Retinal pigment epithelial cell (primary cell): ENCODE measurements around the gene DYRK3.

Experiments used
- DNase-seq: peaks from one replicate; pipeline ENCODE4 v3.0.0-alpha.2; 2010; ENCODE audit warnings: low read depth
- H3K4me3 ChIP-seq: 2 replicates; pipeline ENCODE4 v1.5.1; 2011; ENCODE audit warnings: mild to moderate bottlenecking, low read length, control low read depth, moderate library complexity
- TF ChIP-seq, protein P1 (sequence below): conservative IDR thresholded peaks from 2 replicates; pipeline ENCODE4 v1.5.1; 2011; ENCODE audit warnings: low read depth, low read length, control low read depth, inconsistent platforms

Gene DYRK3

DNA sequence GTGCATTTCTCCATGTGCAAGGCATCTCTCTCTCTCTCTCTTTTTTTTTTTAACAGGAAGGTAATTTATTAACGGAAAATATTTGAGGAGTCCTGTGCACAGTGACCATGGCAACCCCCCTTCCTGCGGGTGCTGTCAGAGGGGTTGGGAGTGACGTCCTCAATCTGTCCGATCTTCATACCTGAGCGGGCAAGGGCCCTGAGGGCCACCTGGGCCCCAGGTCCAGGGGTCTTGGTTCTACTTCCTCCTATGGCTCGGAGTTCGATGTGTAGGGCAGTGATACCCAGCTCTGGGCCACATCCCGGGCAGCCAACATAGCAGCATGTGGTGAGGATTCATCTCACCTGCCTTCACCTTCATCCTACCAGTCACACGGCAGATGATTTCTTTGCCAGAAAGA, 60.4 kb downstream of the DYRK3 start:
- DNase-seq: no peak
- H3K4me3 ChIP-seq: no peak overlapping the region
- TF ChIP-seq, protein P1, sequence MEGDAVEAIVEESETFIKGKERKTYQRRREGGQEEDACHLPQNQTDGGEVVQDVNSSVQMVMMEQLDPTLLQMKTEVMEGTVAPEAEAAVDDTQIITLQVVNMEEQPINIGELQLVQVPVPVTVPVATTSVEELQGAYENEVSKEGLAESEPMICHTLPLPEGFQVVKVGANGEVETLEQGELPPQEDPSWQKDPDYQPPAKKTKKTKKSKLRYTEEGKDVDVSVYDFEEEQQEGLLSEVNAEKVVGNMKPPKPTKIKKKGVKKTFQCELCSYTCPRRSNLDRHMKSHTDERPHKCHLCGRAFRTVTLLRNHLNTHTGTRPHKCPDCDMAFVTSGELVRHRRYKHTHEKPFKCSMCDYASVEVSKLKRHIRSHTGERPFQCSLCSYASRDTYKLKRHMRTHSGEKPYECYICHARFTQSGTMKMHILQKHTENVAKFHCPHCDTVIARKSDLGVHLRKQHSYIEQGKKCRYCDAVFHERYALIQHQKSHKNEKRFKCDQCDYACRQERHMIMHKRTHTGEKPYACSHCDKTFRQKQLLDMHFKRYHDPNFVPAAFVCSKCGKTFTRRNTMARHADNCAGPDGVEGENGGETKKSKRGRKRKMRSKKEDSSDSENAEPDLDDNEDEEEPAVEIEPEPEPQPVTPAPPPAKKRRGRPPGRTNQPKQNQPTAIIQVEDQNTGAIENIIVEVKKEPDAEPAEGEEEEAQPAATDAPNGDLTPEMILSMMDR: no peak

DNA sequence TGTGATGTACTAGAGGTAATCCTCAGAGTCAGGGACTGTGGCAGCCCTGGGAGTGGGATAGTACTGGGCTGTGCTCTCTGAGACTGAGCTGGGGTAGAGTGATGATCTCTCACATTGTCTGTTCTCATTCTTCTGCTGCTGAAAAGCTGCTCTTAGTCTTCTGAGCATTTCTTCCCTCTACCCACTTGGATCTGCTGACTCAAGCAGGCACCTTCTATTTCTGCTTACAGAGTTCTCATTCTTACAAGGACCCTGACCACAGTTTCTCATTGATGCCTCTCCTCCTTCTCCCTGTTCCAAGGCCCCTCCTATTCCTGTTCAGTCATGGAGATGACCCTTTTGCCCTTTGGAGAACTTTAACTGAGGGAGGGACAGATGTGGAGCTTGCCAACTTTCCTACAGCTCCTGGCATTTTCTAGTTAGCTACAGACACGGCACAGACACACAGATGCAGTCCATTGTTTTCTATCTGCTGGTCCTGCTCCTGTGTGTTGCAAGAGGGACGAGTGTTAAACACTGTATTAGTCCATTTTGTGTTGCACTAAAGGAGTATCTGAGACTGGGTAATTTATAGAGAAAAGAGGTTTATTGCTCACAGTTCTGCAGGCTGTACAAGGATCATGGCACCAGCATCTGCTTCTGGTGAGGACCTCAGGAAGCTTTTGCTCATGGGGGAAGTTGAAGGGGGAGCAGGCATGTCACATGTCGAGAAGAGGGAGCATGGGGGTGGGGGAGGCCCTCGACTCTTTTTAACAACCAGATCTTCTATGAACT, 61.7 kb downstream of the DYRK3 start:
- TF ChIP-seq, protein P1: no peak
- DNase-seq: no peak
- H3K4me3 ChIP-seq: no peak overlapping the region

DNA sequence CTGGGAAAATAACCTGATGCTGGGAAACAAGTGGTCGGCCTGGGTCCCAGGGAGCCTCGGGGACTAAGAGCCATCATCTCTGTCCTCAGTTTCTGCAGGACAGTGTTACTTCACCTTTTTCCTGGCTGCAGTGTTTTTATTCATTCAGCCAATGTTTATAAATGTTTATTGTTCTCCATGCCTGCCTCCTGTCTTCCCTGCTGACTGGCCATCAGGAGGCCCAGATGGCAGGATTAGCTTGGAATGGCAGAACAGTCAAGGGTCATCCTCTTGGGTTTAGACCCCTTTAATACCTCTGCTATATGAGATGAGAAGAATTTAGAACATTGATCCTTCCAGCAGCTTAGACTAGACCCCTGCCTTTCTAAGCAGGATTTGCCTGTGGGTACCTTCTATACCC, 62.7 kb downstream of the DYRK3 start:
- no peak overlapping the region for H3K4me3 ChIP-seq
- no peak for DNase-seq
- TF ChIP-seq, protein P1: no peak
